ENCODE results near the gene COX20.

DNA sequence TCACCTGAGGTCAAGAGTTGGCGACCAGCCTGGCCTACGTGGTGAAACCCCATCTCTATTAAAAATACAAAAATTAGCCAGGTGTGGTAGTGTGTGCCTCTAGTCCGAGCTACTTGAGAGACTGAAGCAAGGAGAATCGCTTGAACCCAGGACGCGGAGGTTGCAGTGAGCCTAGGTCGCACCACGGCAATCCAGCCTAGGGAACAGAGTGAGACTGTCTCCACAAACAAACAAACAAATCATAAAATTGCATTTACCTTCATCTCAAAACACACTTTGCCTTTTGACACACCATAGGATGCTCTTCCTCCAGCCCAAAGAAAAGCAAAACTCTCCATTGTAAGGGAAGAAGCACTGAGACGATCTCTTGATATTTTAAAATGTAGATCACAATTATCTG lies 24.6 kb downstream of the COX20 start:
- TF ChIP-seq, protein P1, sequence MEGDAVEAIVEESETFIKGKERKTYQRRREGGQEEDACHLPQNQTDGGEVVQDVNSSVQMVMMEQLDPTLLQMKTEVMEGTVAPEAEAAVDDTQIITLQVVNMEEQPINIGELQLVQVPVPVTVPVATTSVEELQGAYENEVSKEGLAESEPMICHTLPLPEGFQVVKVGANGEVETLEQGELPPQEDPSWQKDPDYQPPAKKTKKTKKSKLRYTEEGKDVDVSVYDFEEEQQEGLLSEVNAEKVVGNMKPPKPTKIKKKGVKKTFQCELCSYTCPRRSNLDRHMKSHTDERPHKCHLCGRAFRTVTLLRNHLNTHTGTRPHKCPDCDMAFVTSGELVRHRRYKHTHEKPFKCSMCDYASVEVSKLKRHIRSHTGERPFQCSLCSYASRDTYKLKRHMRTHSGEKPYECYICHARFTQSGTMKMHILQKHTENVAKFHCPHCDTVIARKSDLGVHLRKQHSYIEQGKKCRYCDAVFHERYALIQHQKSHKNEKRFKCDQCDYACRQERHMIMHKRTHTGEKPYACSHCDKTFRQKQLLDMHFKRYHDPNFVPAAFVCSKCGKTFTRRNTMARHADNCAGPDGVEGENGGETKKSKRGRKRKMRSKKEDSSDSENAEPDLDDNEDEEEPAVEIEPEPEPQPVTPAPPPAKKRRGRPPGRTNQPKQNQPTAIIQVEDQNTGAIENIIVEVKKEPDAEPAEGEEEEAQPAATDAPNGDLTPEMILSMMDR (IDR thresholded peaks at IDR 0.05) = no peak
- TF ChIP-seq POLR2AphosphoS5 (IDR thresholded peaks at IDR 0.05; ENCODE audit: low read depth, low read length) = no peak
- no peak for TF ChIP-seq SIN3A (IDR thresholded peaks at IDR 0.05; ENCODE audit: borderline replicate concordance, insufficient read depth, low read depth, low read length)

Data from Panc1 (cell line).